ENCODE measurements around the gene TNFSF13. TPM values are rescaled to one million over a fixed set of nuclear protein-coding genes. Genes with fewer than 3 reads are reported as not detected.

The TNFSF13 gene
- total RNA-seq, 3 donors from 2014 or later (not counting 1 experiment from before 2014, with no cell fraction given) = 2.7 to 11.1 (median 2.7) TPM

DNA sequence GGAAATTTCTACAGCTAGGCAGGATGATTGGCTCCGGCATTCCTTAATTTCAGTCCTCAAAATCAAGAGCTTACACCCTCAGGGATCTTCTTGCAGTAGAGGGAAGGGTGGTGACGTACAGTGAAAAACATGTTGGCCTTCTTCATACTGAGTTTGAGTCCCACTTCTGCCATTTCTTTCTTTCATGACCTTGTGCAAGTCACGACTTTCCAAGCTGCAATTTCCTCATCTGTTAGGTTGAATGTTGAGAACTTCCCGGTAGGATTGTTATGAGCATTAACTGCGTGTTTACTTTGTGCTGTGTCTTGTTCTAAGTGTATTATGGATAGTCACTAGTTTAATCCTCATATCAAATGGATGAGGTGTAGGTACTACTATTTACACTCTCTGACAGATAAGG lies 11.0 kb downstream of the TNFSF13 start:
- Mint-ChIP-seq H3K27ac (no peak overlapping the region), H3K36me3 (no peaks in the 10 kb centered on the region), H3K4me1 (peaks cover 24 to 31% of the 10 kb centered on the region in 2 donors), H3K4me3 (no peak overlapping the region), H3K27me3 (ENCODE audit: low read depth in 2 of 2) (no peaks in the 10 kb centered on the region), H3K9me3 (no peaks in the 10 kb centered on the region)
- intact Hi-C loops (cut with micrococcal nuclease) = no loop called here
- H3K27ac ChIP-seq (ENCODE audit: low read length) = no peak overlapping the region
- no peaks in the 10 kb centered on the region for H3K9me3 ChIP-seq (ENCODE audit: control insufficient read depth, insufficient read depth, low read length)
- ATAC-seq = no peak
- DNase-seq = no peak
- no peak overlapping the region for H3K4me3 ChIP-seq (ENCODE audit: low read length)
- no peaks in the 10 kb centered on the region for H3K27me3 ChIP-seq (ENCODE audit: control insufficient read depth, insufficient read depth, low read length)
- TF ChIP-seq CTCF (IDR thresholded peaks at IDR 0.05) = no peak
- H3K4me1 ChIP-seq (ENCODE audit: control insufficient read depth, insufficient read depth, low read length) = peaks cover 13% of the 10 kb centered on the region
- H3K36me3 ChIP-seq (ENCODE audit: control insufficient read depth, insufficient read depth, low read length) = peaks cover 37% of the 10 kb centered on the region
- 100% methylated on average over 4 of the region's 5 CpGs for WGBS (ENCODE audit: insufficient coverage)

DNA sequence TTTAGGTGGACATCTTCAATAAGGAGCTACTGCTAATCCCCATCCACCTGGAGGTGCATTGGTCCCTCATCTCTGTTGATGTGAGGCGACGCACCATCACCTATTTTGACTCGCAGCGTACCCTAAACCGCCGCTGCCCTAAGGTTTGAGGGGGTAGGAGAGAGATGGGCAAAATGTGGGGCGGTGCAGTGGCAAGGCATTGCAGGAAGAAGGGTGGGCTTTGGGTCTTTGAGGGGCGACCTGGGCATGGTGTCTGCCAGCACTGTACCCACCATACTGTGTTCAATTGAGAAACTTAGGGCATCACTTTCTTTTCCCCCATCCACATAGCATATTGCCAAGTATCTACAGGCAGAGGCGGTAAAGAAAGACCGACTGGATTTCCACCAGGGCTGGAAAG lies 11.8 kb downstream of the TNFSF13 start:
- H3K27me3 Mint-ChIP-seq (ENCODE audit: low read depth in 2 of 2) = no peaks in the 10 kb centered on the region
- H3K4me1 Mint-ChIP-seq = peaks cover 30 to 38% of the 10 kb centered on the region in 2 donors
- DNase-seq (no peak), ATAC-seq (no peak)
- H3K36me3 Mint-ChIP-seq = no peaks in the 10 kb centered on the region
- intact Hi-C loops (cut with micrococcal nuclease) = loop anchor here (5.0 kb wide), 1 partner anchor 272 kb away; no protein-coding TSS in a partner anchor
- TF ChIP-seq CTCF (IDR thresholded peaks at IDR 0.05) = no peak
- peak overlapping the region in 1 of 2 donors; percentile 100 for H3K27ac Mint-ChIP-seq
- Histone ChIP-seq H3K4me1 (ENCODE audit: control insufficient read depth, insufficient read depth, low read length) (peaks cover 21% of the 10 kb centered on the region), H3K9me3 (ENCODE audit: control insufficient read depth, insufficient read depth, low read length) (no peaks in the 10 kb centered on the region), H3K27ac (ENCODE audit: low read length) (no peak overlapping the region), H3K27me3 (ENCODE audit: control insufficient read depth, insufficient read depth, low read length) (no peaks in the 10 kb centered on the region), H3K4me3 (ENCODE audit: low read length) (no peak overlapping the region), H3K36me3 (ENCODE audit: control insufficient read depth, insufficient read depth, low read length) (peaks cover 37% of the 10 kb centered on the region)
- H3K4me3 Mint-ChIP-seq = no peak overlapping the region
- WGBS (ENCODE audit: insufficient coverage) = 97% methylated on average over 10 of the region's 10 CpGs
- H3K9me3 Mint-ChIP-seq = no peaks in the 10 kb centered on the region

DNA sequence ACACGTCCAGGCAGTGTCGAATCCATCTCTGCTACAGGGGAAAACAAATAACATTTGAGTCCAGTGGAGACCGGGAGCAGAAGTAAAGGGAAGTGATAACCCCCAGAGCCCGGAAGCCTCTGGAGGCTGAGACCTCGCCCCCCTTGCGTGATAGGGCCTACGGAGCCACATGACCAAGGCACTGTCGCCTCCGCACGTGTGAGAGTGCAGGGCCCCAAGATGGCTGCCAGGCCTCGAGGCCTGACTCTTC lies 13.7 kb downstream of the TNFSF13 start:
- no peak for DNase-seq

More for the DNA sequence above, 13.7 kb downstream of the TNFSF13 start:
- Mint-ChIP-seq H3K27ac (peak overlapping the region; percentile 98 to 100), H3K4me3 (peak overlapping the region; percentile 99), H3K27me3 (ENCODE audit: low read depth in 2 of 2) (no peaks in the 10 kb centered on the region), H3K4me1 (peaks cover 43 to 47% of the 10 kb centered on the region in 2 donors), H3K36me3 (peaks cover 12% of the 10 kb centered on the region), H3K9me3 (no peaks in the 10 kb centered on the region)
- H3K36me3 ChIP-seq (ENCODE audit: control insufficient read depth, insufficient read depth, low read length) = peaks cover 46% of the 10 kb centered on the region
- WGBS (ENCODE audit: insufficient coverage) = 0% methylated on average over 10 of the region's 11 CpGs
- peak overlapping the region; percentile 86 for H3K27ac ChIP-seq (ENCODE audit: low read length)
- intact Hi-C loops (cut with micrococcal nuclease) = loop anchor here (1.0 to 5.0 kb wide), 6 partner anchors 11 to 270 kb away; partner anchors contain the start of genes EIF5A, FXR2, POLR2A and SENP3
- H3K9me3 ChIP-seq (ENCODE audit: control insufficient read depth, insufficient read depth, low read length) = no peaks in the 10 kb centered on the region
- no peak for TF ChIP-seq CTCF (IDR thresholded peaks at IDR 0.05)
- H3K27me3 ChIP-seq (ENCODE audit: control insufficient read depth, insufficient read depth, low read length) = no peaks in the 10 kb centered on the region
- ATAC-seq = no peak
- peaks cover 27% of the 10 kb centered on the region for H3K4me1 ChIP-seq (ENCODE audit: control insufficient read depth, insufficient read depth, low read length)
- H3K4me3 ChIP-seq (ENCODE audit: low read length) = peak overlapping the region; percentile 46

All from natural killer cell (primary cell).